Peyer's patch (tissue), 4 donors: ENCODE measurements around the gene GLIS1. TPM values are rescaled to one million over a fixed set of nuclear protein-coding genes. Genes with fewer than 3 reads are reported as not detected.

Source experiments
- DNase-seq, 3 donors: peaks; one replicate each; pipeline ENCODE4 v3.0.0-alpha.2; 2017 to 2019
- H3K27ac ChIP-seq, 4 donors: fragments of 200-600 bp; sonication (generic); one replicate each; pipeline ENCODE4 v1.5.1; 2016 to 2019
- H3K27me3 ChIP-seq, 2 donors: fragments of 200-600 bp; sonication (generic); one replicate each; pipeline ENCODE4 v1.5.1; 2019
- H3K36me3 ChIP-seq, 3 donors: fragments of 200-600 bp; sonication (generic); one replicate each; pipeline ENCODE4 v1.5.1; 2016 to 2019
- H3K4me1 ChIP-seq, 4 donors: fragments of 200-600 bp; sonication (generic); one replicate each; pipeline ENCODE4 v1.5.1; 2016 to 2019
- H3K4me3 ChIP-seq, 4 donors: fragments of 200-600 bp; sonication (generic); 1 replicate in 3 of 4; 2 replicates in 1 of 4; pipeline ENCODE4 v1.5.1; 2016 to 2019; ENCODE audit warnings: mild to moderate bottlenecking in 1 of 4
- H3K9me3 ChIP-seq, 4 donors: fragments of 200-600 bp; sonication (generic); one replicate each; pipeline ENCODE4 v1.5.1; 2016 to 2019; ENCODE audit warnings: mild to moderate bottlenecking in 1 of 4
- CTCF ChIP-seq, 6 experiments: fragments of 450-650 bp in 4 of 6; fragments of 200-600 bp in 2 of 6; sonication (generic) in 1 of 6; IDR thresholded peaks; one replicate each; pipeline ENCODE4 v1.5.1; 2017 to 2019; ENCODE audit warnings: antibody characterized with exemption in 6 of 6, mild to moderate bottlenecking in 3 of 6, moderate library complexity in 1 of 6
- POLR2A ChIP-seq, 2 donors: fragments of 450-650 bp; IDR thresholded peaks; one replicate each; pipeline ENCODE4 v1.5.1; 2017; ENCODE audit warnings: antibody characterized with exemption in 2 of 2, mild to moderate bottlenecking in 2 of 2, moderate library complexity in 2 of 2
- total RNA-seq, 4 donors: library from RNA; depleted of rRNA; stranded (reverse); fragments of >200 nt; gene quantifications; one replicate each; pipeline ENCODE4 v1.1.0, GENCODE V29; 2016

Gene GLIS1
- total RNA-seq, 4 donors from 2014 or later = 0.54 to 1.7 (median 0.66) TPM; not detected in 1

DNA sequence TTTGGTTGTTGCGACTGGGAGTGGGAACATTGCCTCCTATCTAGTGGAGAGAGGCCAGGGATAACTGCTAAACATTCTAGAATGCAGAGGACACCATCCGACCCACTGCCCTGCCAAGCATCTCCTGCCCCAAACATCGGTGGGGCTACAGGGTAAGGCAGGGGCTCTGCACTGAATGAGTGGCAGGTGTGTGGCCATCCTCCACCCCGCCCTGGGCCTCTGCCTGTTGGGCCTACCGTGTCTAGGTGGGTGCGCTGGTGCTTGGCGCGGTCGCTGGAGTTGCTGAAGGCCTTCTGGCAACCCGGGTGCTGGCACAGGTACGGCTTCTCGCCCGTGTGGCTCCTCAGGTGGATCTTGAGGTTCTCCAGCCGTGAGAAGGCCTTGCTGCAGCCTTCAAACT, 209.4 kb downstream of the GLIS1 start:
- Histone ChIP-seq H3K4me1 (peaks cover 0 to 11% (median 0%) of the 10 kb centered on the region in 4 donors), H3K27ac (no peak overlapping the region), H3K9me3 (no peaks in the 10 kb centered on the region), H3K36me3 (no peaks in the 10 kb centered on the region), H3K27me3 (no peaks in the 10 kb centered on the region), H3K4me3 (no peak overlapping the region)
- DNase-seq = no peak
- TF ChIP-seq POLR2A (IDR thresholded peaks at IDR 0.05) (no peak), CTCF (IDR thresholded peaks at IDR 0.05) (no peak)

GRCh38 chr1:53527368-53527767, 211.6 kb downstream of the GLIS1 start:
- TF ChIP-seq POLR2A (IDR thresholded peaks at IDR 0.05) (no peak), CTCF (IDR thresholded peaks at IDR 0.05) (no peak)
- Histone ChIP-seq H3K36me3 (no peaks in the 10 kb centered on the region), H3K27ac (no peak overlapping the region), H3K27me3 (no peaks in the 10 kb centered on the region), H3K4me3 (no peak overlapping the region), H3K9me3 (no peaks in the 10 kb centered on the region), H3K4me1 (peaks cover 0 to 11% (median 0%) of the 10 kb centered on the region in 4 donors)
- DNase-seq = no peak

- Histone ChIP-seq H3K4me1 (peaks cover 0 to 11% (median 0%) of the 10 kb centered on the region in 4 donors), H3K36me3 (no peaks in the 10 kb centered on the region), H3K27ac (peak overlapping the region in 1 of 4 donors; percentile 9), H3K27me3 (no peaks in the 10 kb centered on the region), H3K4me3 (no peak overlapping the region), H3K9me3 (no peaks in the 10 kb centered on the region)
- no peak for TF ChIP-seq POLR2A (IDR thresholded peaks at IDR 0.05)
- TF ChIP-seq CTCF (IDR thresholded peaks at IDR 0.05) = no peak
- DNase-seq = no peak
These were observed 212.4 kb downstream of the GLIS1 start for GRCh38 chr1:53526451-53527101.

DNA sequence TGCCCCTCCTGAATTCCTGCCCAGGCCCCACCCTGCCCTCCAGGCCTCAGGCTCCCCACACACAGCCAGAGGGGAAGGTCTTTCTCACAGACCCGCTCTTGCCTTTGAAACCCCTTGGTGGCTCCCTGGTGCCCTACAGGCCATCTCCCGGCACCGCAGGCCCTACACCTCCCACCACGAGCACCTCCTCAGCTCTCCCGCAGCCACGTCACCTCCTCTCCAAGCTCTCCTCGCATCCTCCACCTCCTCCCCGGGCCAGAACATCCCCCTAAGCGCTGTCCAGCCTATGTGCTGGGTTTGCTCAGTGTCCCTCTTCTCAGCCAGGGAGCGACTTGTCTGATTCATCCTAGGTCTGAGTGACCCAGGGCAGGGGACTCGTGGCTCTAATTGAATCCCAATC, 213.4 kb downstream of the GLIS1 start:
- no peak for DNase-seq
- peaks cover 0 to 11% (median 0%) of the 10 kb centered on the region in 4 donors for H3K4me1 ChIP-seq
- TF ChIP-seq CTCF (IDR thresholded peaks at IDR 0.05) (no peak), POLR2A (IDR thresholded peaks at IDR 0.05) (no peak)
- H3K27me3 ChIP-seq = no peaks in the 10 kb centered on the region
- H3K36me3 ChIP-seq = no peaks in the 10 kb centered on the region
- H3K9me3 ChIP-seq = no peaks in the 10 kb centered on the region
- no peak overlapping the region for H3K4me3 ChIP-seq
- H3K27ac ChIP-seq = no peak overlapping the region

- H3K36me3 ChIP-seq = no peaks in the 10 kb centered on the region
- no peak for DNase-seq
- no peaks in the 10 kb centered on the region for H3K9me3 ChIP-seq
- no peaks in the 10 kb centered on the region for H3K27me3 ChIP-seq
- TF ChIP-seq POLR2A (IDR thresholded peaks at IDR 0.05) (no peak), CTCF (IDR thresholded peaks at IDR 0.05) (no peak)
- H3K27ac ChIP-seq = no peak overlapping the region
- H3K4me1 ChIP-seq = peaks cover 0 to 11% (median 0%) of the 10 kb centered on the region in 4 donors
- H3K4me3 ChIP-seq = no peak overlapping the region
These were observed 214.3 kb downstream of the GLIS1 start for GRCh38 chr1:53524428-53525375.
